NCI-H446 treated with DMSO at 0.1 percent for 48 hours (cell line): ENCODE data around the gene CAMSAP1.
"Not testable (repeated sequence)": the region's sequence is repeated elsewhere in the genome, so short reads cannot be mapped to it uniquely, and the experiment has no call there.

ENCODE experiments used
- DNase-seq: peaks from one replicate; lab custom pipeline; 2025; lab: John Stamatoyannopoulos, UW

Gene CAMSAP1

DNA sequence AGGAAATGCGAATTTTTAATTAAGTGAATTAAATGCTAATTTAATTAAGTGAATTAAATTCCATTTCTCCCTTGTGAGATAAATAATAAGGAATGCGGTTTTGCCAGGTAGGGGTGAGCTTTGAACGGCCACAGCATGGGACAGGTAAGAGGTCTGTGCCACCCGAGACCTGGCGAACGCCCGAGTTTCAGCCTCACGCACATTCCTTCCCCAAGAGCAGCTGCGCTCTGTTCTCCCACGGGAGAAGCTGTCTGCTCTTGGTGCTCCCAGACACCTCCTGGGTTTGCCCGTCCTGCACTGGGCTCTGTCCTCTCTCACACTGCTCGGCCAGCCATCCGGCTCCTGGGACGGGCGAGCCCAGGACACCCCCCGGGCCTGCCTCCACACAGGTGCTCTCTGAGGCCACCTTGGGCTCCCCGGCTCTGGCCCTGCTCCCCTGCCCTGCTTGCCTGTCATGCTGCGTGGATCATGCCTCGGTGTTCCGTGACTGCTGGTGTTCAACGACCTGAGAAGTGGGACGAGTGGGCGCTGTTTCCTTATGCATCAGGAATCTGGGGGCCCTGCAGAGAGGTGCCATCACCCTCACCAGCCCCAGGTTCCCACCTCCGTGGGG, 13.7 kb upstream of the CAMSAP1 start:
- DNase-seq: no peak

DNA sequence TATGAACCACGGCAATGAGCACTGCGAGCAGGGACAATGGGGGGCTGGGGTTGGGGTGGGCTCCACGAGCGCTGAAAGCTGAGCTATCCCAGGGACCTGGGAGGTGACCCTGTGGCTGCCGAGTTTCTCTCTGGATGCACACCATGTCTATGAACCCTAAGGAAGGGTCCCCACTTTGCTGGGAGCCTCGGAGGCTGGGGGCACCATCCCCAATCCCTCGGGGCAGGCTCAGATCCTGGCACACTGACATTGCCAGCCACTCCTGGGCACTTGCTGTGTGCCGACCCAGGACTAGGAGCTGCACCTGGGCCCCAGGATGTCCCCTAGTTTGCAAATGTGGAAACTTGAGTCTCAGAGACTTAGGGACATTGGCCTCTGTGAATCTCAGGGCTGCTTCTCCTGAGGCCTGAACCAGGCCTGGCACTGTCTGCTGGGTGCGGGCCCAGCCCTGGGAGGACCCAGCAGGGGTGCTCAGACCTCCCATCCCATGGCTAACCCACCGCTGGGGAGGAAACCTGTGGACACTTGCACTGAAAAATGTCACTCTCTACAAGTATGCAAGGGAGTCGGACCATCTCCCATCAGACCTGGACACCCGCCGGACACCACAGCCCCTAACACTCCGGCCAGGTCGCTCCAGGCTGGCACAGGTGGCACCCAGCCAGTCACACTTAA, 13.0 kb upstream of the CAMSAP1 start:
- DNase-seq: no peak

DNA sequence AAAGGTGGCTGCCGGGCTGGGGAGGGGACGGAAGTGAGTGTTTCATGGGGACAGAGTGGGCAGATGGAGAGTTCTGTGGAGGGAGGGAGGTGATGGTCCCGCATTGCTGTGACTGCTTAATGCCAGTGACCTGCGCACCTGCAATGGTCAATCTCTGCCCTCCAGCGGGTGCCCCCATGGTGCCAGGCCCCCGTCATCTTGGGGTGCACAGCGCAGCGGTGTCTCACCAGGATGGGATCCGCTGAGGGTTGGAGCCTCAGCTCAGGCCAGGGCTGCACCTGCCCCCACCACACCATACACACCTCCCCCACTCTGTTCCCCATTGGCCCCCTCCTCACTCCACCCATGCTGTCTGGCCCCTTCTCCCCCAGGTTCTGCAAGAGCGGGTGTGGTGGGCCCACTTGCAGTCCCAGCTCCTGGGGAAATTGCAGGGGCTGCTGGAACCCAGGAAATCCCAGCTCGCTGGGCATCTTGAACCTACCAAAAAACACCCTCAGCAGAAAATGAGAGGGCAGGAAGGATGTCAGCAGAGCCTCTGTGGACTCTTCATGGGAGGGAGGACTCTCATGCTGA, 12.1 kb upstream of the CAMSAP1 start:
- DNase-seq: no peak

DNA sequence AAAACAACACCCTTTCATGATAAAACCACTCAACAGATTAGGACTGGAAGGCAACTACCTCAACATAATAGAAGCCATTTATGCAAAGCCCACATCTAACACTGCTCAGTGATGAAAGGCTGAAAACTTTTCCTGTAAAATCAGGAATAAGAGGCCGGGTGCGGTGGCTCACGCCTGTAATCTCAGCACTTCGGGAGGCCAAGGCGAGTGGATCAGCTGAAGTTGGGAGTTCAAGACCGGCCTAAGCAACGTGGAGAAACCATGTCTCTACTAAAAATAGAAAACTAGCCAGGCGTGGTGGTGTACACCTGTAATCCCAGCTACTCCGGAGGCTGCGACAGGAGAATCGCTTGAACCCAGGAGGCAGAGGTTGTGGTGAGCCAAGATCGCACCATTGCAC, 8.9 kb upstream of the CAMSAP1 start:
- DNase-seq: not testable (repeated sequence)

DNA sequence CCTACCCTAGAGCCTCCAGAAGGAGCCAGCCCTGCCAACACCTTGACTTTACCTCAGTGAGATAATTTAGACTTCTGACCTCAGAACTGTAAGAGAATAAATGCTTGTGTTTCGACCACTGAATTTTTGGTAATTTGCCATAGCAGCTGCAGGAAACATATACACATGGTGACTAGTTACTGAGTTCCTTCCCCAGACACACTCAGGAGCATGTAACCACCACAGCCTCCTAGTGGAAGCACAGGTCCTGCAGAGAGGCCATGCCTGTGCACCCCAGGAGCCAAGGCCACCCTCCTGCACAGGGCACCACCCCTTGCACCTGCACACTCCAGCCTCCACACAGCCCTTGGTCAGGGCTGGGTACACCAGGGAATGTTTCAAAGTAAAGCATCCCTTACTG, 7.6 kb upstream of the CAMSAP1 start:
- no peak for DNase-seq

DNA sequence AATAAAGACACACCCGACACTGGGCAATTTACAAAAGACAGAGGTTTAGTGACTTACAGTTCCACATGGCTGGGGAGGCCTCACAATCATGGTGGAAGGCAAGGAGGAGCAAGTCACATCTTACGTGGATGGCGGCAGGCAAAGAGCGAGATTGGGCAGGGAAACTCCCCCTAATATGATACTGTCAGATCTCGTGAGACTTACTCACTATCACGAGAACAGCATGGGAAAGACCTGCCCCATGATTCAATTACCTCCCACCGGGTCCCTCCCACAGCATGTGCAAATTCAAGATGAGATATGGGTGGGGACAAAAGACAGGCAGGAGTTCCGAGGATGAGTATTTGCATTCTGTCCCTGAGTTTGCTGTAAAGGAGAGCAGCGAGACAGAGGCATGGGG, 3.9 kb upstream of the CAMSAP1 start:
- not testable (repeated sequence) for DNase-seq

DNA sequence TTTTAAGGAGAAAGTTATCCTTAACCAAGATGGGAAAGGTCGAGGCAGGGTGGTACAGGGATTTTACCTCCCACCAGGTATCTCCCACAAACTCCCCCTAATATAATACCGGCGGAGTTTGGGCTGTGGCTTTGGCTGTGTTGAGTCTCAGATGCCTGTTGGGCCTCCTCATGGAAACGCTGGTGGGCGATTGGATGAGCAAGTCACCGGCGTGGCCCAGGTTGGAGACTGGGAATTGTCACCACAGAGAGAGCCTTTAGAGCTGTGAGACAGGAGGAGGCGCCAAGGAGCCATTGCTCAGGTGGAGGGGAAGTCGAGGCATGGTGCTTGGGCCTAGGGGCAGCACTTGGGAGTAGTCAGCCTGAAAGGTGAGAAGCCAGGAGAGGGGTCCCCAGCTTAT, 3.4 kb upstream of the CAMSAP1 start:
- DNase-seq: no peak

DNA sequence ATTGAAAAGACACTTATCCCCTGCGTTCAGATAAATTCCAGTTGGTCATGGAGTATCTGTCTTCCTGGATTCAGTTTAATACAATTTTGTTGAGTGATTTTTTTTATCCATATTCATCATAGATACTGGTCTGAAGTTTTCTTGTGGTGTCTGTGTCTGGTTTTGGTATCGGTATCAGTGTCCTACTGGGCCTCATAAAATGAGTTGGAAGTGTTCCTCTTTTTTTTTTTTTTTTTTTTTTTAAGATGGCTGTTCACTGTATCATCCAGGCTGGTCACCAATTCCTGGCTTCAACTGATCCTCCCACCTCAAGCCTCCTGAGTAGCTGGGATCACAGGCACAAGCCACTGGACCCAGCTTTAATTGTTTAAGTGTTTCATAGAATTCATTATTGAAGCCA, 2.9 kb upstream of the CAMSAP1 start:
- no peak for DNase-seq

DNA sequence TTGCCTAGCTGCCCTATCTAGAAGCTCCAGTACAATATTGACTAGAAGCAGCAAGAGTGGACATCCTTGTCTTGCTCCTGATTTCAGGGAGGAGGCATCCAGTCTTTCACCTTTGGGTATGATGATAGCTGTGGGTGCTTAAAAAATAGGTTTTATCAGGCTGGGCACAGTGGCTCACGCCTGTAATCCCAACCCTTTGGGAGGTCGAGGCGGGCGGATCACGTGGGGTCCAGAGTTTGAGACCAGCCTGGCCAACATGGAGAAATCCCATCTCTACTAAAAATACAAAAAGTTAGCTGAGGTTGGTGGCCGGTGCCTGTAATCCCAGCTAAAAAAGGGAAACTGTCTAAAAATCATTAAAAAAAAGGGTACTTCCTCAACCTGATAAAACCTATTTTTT, 2.0 kb upstream of the CAMSAP1 start:
- no peak for DNase-seq

DNA sequence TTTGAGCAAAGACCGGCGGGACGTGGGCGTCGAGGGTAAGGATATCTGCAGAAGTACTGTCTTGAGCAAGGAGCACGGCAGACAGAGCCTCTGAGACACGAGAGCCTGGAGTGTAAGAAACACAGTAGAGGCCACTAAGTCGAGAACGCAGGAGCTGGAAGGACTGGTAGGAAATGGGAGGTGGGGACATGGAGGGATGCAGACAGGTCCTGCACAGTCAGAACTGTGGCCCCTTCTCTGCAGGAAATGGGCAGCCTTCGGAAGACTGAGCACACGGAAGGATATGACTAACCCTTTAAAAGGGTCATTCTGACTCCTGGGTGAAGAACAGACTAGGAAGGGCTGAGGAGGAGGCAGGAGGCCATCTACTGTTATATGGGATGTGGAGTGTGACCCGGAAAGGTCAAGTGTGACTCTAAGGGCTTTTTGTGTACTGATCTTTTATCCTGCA, 1.4 kb upstream of the CAMSAP1 start:
- DNase-seq: no peak

DNA sequence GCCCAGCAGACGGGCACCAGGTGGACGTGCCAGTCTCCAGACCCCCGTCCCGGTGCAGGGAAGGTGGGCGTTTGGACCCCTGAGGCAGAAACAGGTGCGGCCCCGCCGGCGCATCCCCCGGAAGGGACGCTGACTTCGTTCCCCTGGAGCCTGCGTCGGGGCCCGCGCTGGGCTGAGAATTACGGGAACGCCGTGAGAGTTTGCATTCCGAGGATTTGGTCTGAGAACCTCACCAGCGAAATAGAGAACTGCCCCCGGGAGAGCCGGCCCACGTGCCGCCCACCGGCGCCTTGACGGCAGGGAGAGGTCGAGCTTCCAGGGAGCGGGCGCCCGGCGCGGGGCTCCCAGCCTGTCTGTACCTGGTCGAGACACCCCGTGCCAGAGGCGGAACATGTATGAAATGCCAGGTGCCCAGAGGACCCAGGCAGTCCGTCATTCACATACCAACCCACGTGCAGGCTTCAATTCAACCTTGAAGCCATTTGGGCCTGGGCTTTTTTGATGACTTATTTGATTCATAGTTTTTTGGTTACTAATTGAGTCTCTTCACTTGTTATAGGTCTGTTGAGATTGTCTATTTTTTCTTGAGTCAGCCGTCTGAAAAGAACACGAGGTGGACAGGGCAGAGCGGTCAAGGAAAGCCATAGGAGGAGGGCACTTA, 877 bp upstream of the CAMSAP1 start:
- DNase-seq: no peak

DNA sequence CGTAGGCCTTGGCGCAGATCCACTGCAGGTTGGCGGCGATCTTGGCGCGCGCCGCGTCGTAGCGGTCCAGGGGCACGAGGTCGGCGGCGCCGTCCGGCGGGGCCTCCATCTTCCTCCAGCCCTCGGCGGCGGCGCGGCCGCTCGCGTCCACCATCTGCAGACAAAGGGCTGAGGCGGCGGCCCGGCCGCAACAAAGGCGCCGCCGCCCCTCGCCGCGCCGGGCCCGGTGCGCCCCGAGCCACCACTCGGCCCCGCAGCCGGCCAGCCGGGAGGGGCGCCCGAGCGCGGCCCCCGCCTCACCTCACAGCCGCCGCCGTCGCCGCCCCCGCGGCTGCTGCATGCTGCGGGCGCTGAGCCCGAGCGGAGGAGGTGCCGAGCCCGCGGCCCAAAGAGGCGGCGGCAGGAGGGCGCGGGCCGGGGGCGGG, 328 bp downstream of the CAMSAP1 start:
- no peak for DNase-seq

DNA sequence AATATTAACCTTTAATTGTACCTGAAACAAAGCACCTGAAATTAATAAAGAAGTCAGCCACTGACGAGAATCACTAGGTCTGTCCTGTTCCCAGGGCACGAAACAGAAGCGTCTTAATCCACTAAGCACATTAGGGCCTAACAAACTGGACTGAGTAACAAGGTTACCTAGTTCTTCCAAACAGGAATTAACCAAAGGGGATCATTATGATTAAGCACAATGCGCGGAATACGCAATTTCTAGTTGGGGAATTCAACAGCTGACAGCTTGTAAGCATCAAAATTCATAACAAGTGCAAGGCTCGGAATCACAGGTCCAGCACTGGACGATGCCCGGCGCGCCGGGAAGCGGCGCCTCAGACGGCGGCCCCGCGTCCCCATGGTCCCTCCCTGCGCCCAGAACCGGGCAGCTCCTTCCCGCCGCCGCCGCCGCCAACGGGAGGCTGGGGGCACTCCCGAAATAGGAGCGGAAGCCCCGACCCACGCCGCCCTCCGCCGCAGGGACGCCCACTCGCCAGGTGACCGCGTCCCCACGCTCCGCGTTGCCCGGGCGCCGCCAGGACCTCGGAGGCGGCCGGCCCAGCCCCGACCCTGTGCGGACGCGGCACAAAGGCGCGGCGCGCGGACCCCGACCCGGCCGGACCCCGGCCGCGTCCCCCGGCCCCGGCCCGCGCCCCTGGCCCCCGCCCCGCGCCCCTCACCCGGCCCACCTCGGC, 898 bp downstream of the CAMSAP1 start:
- DNase-seq: no peak

DNA sequence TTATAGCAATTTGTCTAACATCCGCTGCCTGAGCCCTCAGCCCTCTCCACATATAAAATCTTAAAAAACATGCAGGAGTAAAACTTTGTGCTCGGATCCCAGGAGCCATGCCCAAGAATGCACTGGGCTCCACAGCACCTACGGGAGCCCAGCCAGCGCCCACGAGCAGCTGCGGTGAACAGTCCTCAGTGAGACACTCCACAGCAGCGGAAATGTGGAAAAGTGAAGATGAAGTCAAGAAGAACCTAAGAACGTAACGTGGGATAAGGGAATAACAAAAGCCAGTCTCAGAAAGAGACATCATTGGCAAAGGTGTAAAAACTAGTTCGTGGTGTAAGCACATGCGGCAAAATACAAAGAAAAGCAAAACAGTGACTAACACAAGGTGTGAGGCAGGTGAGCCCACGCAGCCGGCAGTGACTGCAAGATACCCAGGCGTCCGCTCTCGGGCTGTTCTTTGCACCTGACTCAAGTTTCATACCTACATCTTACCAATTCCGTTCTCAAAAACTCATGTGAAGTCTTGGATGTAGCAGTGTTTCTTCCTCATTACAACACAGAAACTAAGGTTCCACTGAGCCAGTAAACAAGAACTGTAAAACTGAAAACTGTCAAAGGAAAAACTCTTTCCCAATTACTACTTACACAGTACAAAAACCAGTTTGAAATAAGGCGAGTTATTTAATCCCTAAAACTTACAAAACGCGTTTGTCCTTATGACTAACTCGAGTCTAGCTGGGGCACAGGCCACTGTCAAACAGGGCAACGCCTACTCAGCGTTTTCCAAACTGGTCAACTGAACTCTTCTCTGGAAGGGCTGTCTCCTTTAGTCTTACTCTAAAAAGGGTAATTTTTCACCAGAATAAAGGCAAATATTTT, 1.7 kb downstream of the CAMSAP1 start:
- DNase-seq: no peak

DNA sequence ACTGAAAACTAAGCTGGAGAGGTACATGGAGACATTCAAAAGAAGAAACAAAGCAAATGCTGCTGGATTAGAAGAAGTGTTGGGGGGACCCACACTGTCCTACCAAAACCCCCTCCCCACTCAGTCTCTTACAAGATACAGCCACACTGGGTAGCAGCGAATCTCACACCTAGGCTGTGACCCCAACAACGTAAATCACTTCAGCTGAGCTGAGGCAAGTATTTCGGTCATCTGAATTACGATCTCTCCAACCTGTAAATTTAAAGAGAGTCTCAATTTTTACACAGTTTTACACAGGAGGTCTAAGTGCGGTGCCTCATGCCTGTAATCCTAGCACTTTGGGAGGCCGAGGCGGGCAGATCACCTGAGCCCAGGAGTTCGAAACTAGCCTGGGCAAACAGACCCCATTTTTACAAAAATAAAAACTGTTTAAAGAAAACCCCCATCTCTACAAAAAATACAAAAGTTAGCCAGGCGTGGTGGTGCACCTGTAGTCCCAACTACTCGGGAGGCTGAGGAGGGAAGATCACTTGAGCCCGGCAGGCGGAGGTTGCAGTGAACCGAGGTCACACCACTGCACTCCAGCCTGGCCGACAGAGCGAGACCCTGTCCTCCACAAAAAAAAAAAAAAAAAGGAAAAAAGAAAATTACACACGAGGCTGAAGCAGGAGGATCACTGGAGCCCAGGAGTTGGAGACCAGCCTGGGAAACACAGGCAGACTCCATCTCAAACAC, 3.4 kb downstream of the CAMSAP1 start:
- DNase-seq: no peak

DNA sequence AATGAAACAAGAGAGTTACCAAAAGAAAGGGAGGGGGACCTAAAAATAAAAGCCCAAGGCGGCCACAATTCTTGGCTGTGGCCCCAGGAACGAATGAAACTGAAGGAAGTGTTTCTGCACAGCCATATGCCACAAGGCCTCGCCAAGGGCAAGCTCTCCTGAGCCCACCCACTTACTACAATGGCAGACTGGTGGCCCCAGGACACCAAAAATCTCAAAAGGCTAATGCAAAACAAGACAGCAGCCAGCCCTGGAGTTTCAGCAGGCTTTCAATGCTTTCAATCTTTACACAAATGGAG, 4.0 kb downstream of the CAMSAP1 start:
- DNase-seq: no peak

DNA sequence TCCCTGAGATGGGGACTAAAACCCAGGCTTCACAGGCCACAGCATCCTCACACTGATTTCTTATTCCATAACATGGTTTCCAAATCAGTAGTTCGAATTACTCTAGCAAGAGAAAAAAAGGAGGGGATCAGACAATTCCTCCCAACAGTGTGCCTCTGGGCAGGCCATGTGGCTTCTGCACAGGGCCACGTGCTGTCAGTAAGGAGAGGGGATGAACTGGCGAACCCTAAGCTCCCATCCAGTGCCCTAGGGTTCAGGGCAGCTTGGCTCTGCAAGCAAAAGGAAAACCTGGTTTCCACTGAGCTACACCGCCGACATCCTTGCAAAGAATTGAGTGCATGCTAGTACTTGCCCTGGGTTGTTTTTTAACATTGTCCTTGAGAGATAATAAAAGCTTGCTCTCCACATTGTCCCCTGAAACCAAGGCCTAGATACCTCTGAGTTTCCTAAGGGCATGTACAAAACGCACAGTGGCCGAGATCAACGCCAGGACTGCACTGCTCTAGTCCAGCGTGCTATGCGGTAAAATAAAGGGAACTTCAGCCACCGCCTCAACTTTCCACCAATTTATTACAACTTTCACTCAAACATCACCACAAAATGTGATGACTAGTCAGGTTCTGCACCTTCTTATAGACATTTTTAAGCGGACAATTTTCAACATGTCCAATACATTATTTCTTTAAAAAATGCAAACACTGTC, 4.5 kb downstream of the CAMSAP1 start:
- no peak for DNase-seq

DNA sequence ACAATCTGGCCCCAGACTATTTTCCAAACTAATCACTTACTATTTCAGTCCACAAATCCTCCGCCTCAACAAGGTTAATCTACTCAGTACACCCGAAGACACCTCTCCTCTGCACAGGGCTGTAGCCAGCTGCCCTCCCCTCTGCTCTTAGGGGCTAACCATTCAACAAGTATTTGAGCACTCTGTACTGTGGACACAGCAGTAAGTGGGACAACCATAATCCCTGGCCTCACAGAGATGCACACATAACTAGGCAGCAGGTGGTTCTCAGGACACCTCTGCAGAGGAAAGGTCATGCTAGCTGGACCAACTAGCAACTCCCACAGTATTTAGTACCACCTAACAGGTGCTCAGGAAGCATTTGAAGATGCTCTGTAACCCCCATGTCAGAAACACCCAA, 5.5 kb downstream of the CAMSAP1 start:
- DNase-seq: no peak

DNA sequence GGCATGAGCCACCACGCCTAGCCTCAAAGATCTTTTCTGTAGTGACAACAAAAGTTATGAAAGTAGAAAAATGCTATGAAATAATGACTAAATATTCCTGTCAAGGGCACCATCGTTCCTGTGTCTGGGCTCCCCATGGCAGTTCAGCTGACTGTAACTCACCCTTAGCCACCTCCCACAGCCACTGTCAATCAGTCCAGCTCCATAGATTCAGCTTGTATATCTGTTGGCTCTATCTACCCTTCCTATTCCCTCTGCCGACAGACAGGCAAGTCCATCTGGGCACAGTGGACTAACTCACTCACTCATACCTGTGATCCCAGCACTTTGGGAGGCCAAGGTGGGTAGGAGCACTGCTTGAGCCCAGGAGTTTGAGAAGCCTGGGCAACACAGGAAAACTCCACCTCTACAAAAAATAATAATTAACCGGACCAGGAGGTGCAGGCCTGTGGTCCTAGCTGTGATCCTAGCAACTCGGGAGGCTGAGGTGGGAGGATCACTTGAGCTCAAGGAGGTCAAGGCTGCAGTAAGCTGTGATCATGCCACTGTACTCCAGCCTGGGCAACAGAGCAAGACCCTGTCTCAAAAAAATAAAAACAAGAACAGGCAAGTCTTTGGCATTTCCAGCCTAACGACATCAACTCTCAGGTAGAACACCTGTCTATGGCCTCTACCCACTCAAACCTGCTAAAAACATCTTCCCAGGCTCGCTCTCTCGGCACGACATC, 6.2 kb downstream of the CAMSAP1 start:
- no peak for DNase-seq
